Measurements from ENCODE around the gene CCDC197.

Gene CCDC197

DNA sequence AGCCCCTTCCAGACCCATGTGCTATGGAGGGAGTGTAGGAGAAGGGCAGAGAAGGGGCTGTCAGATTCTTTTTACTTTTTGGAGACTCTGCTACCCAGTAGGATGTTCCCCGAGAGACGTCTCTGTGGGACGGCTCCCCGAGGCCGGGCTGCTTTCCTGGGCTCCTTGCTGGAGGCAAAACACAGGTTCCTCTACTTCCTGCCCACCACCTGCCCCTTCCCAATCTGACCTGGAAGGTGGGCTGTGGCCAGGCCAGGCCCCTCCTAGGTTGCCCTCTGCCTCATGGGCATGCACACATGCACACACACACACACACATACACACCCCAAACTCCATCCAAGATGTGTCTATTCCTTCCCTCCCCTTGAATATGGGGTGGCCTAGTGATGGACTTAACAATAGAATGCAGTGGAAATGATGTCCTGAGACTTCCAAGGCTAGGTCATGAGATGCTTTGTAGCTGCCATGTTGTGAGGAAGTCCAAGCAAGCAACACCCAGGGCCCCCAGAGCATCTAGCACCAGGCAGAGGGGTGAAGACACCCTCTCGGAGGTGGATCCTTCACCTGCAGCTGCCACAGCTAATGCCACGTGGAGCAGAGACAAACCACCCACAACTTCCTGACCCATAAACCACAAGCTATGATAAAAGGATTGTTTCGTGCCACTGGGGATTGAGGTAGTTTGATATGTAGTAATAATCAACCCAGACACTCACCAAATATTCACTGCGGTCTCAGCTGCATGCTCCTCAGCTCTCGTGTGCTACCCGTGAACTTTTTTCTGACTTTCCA lies 19.1 kb upstream of the CCDC197 start:
- POLR2A ChIA-PET = no interaction called here
- DNase-seq (ENCODE audit: extremely low spot score) = no peak
- TF ChIP-seq L3MBTL2 (conservative IDR thresholded peaks at IDR 0.05) (no peak), ARNT (IDR thresholded peaks at IDR 0.05) (no peak)
- CTCF ChIA-PET = interaction anchor here (0.7 to 1.0 kb wide), 2 partner anchors 38 to 305 kb away, joined by 3 read pairs; no protein-coding TSS in a partner anchor

DNA sequence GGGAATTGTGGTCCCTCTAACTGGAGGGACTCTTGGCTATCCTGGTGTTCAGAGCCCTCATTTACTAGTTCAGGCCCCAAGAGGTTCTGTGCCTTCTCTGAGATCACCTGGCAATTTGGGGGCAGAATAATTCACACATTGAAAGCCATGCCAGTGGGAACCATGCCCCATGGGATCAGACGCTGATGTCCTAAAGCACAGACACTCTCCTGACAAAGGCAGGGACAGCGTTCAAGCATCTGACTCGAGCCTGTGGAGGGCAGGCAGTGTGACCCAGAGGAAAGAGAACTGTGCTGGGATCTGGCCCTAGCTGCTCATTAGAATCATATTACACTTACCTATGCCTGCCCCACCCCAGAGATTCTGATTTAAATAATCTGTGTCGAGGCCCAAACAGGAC lies 18.4 kb upstream of the CCDC197 start:
- POLR2A ChIA-PET = no interaction called here
- no peak for TF ChIP-seq L3MBTL2 (conservative IDR thresholded peaks at IDR 0.05)
- no peak for TF ChIP-seq HDGF (IDR thresholded peaks at IDR 0.05; ENCODE audit: borderline replicate concordance)
- no peak for TF ChIP-seq FOXA1 (IDR thresholded peaks at IDR 0.05)
- TF ChIP-seq LEF1 (IDR thresholded peaks at IDR 0.05; ENCODE audit: borderline replicate concordance) = no peak
- no peak for TF ChIP-seq BHLHE40 (IDR thresholded peaks at IDR 0.05; ENCODE audit: borderline replicate concordance)
- no peak for TF ChIP-seq ZNF384 (IDR thresholded peaks at IDR 0.05)
- no peak for TF ChIP-seq FOXK2 (IDR thresholded peaks at IDR 0.05)
- no peak for DNase-seq (ENCODE audit: extremely low spot score)
- CTCF ChIA-PET = interaction anchor here (1.0 kb wide), 1 partner anchor 39 kb away, joined by 3 read pairs; no protein-coding TSS in a partner anchor

DNA sequence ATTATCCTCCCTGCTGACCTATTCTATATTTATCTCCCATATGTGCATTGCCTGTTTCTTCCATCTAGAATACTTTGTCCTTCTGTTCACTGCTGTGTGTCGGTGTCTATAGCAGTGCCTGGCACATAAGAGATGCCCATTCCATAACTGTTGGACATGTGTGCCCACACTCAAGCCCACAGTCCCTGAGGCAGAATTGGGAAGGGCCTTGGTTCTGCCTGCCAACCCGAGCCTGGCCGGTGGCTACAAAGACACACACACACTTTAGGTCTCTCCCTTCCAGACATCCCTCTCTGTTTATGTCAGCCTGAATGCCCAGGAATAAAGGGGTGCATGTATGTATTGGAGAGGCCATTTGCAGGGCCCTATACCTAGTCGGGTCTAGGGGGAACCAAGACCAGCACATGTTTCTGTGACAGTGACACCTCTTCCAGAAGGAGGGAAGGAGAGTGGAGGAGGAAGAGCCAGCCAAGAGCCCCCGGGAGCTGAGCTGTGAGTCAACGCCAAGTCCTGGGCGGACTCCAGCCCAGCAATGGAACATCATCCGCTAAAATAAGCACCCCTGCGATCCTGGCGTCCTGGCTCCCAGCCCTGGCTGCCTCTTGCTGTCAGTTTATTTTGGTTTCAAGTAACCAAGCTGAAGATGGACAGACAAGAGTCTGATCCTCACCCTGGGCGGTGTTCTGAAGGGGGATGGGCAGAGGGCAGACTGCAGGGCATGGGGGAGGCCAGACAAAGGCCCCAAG lies 16.5 kb upstream of the CCDC197 start:
- POLR2A ChIA-PET = no interaction called here
- TF ChIP-seq FOXM1 (IDR thresholded peaks at IDR 0.05; ENCODE audit: borderline replicate concordance) (no peak), HDGF (IDR thresholded peaks at IDR 0.05; ENCODE audit: borderline replicate concordance) (no peak), NFRKB (IDR thresholded peaks at IDR 0.05) (no peak), LEF1 (IDR thresholded peaks at IDR 0.05; ENCODE audit: borderline replicate concordance) (no peak), L3MBTL2 (conservative IDR thresholded peaks at IDR 0.05) (no peak), ARNT (IDR thresholded peaks at IDR 0.05) (no peak), FOXA1 (IDR thresholded peaks at IDR 0.05) (no peak), TARDBP (IDR thresholded peaks at IDR 0.05) (no peak), SP1 (IDR thresholded peaks at IDR 0.05) (no peak), BHLHE40 (IDR thresholded peaks at IDR 0.05; ENCODE audit: borderline replicate concordance) (no peak), SUZ12 (IDR thresholded peaks at IDR 0.05) (no peak), CTBP1 (IDR thresholded peaks at IDR 0.05; ENCODE audit: borderline replicate concordance) (no peak), FOXK2 (IDR thresholded peaks at IDR 0.05) (no peak), ZNF384 (IDR thresholded peaks at IDR 0.05) (no peak), ELF4 (IDR thresholded peaks at IDR 0.05) (no peak)
- TF ChIP-seq, protein P1, sequence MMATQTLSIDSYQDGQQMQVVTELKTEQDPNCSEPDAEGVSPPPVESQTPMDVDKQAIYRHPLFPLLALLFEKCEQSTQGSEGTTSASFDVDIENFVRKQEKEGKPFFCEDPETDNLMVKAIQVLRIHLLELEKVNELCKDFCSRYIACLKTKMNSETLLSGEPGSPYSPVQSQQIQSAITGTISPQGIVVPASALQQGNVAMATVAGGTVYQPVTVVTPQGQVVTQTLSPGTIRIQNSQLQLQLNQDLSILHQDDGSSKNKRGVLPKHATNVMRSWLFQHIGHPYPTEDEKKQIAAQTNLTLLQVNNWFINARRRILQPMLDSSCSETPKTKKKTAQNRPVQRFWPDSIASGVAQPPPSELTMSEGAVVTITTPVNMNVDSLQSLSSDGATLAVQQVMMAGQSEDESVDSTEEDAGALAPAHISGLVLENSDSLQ (IDR thresholded peaks at IDR 0.05) = no peak
- CTCF ChIA-PET = interaction anchor here (2.1 kb wide), 1 partner anchor 41 kb away, joined by 7 read pairs; no protein-coding TSS in a partner anchor
- no peak for DNase-seq (ENCODE audit: extremely low spot score)

DNA sequence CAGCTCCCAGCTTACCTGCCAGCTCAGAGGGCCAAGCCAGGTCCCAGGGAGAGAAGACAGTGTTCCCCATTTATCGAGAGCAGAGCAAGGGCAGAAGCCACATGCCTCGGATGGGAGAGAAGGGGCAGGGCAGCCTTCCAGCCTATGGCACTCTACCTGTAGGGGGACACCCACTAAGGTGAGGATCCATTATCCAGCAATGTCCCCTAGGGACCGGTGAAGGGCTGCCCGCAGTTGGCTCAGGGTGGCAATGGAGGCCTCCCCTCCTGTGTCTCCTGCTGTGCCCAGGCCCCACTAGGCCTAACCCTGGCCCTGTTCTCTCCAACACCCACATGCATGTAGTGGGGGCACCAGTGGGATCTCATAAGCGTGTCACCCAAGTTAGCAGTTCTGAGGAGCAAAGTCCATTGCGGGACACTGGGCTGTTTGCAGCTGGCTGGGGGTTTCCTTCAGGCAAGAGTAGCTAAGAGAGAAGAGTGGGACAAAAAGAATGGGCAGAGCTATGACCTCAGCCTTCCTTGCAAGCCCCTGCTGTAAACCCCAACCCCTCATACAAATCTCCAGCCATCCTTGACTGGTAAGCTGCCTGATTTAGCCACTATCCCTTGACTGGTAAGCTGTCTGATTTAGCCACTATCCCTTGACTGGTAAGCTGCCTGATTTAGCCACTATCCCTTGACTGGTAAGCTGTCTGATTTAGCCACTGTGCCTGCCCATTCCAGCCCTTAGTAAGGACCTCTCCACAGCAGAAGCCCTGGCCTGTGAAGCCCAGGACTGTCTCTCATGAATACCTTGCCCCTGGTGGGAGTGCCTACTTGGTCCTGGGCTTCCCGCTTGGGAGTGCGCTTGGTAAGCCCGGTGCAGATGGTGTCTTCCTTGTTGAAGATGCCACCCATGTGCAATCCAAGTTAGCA lies 15.5 kb upstream of the CCDC197 start:
- no peak for TF ChIP-seq FOXA1 (IDR thresholded peaks at IDR 0.05)
- no peak for TF ChIP-seq FOXK2 (IDR thresholded peaks at IDR 0.05)
- no peak for TF ChIP-seq ZNF384 (IDR thresholded peaks at IDR 0.05)
- TF ChIP-seq FOXM1 (IDR thresholded peaks at IDR 0.05; ENCODE audit: borderline replicate concordance) = no peak
- no peak for TF ChIP-seq SUZ12 (IDR thresholded peaks at IDR 0.05)
- no peak for TF ChIP-seq BHLHE40 (IDR thresholded peaks at IDR 0.05; ENCODE audit: borderline replicate concordance)
- no peak for TF ChIP-seq ARNT (IDR thresholded peaks at IDR 0.05)
- TF ChIP-seq LEF1 (IDR thresholded peaks at IDR 0.05; ENCODE audit: borderline replicate concordance) = no peak
- no peak for TF ChIP-seq L3MBTL2 (conservative IDR thresholded peaks at IDR 0.05)
- TF ChIP-seq CTBP1 (IDR thresholded peaks at IDR 0.05; ENCODE audit: borderline replicate concordance) = no peak
- no peak for TF ChIP-seq TARDBP (IDR thresholded peaks at IDR 0.05)
- no peak for TF ChIP-seq NFRKB (IDR thresholded peaks at IDR 0.05)
- TF ChIP-seq, protein P1 (IDR thresholded peaks at IDR 0.05) = no peak
- TF ChIP-seq HDGF (IDR thresholded peaks at IDR 0.05; ENCODE audit: borderline replicate concordance) = no peak
- no peak for TF ChIP-seq ELF4 (IDR thresholded peaks at IDR 0.05)
- TF ChIP-seq SP1 (IDR thresholded peaks at IDR 0.05) = no peak
- CTCF ChIA-PET = interaction anchor here (0.6 to 2.1 kb wide), 3 partner anchors 11 to 466 kb away, joined by 4 to 7 read pairs (median 5); no protein-coding TSS in a partner anchor
- DNase-seq (ENCODE audit: extremely low spot score) = no peak
- POLR2A ChIA-PET = interaction anchor here (0.5 kb wide), 1 partner anchor 619 kb away, joined by 3 read pairs; no protein-coding TSS in a partner anchor

DNA sequence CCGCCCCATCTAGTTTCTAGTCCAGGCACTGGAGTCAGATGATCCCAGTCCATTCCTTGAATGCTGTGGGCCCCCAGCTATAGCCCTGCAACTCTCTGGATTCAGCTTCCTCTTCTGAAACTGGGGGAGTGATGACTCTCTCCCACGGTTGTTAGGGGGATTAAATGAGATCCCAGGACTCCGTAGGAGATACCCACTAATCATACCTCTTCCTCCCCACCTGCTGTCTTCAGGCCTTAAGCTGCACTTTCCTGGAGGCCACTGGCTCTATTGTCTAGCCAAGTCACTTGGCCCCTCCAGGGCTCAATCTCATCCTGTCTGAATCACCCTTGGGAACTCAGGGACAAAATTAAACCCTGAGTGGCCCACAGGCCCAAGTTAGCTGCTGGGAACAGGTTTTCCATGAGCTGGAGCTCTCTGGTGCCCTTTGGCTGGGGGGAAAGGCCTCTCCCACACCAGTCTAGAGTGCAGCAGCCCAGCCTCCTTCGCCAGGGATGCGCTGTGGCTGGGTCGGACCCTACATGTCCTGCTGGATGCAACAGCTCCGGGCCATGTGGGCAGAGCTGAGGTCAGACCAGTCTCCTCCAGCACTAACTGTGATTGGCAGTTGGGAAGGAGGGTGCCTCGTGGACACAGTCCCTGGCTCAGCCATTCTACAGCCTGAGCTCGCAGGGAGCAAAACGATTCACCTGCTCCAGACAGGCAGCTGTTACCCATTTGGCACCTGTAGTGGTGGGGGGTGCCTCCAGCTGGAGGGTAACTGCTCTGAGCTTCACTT lies 14.7 kb upstream of the CCDC197 start:
- ChIA-PET POLR2A (interaction anchor here (0.5 kb wide), 1 partner anchor 618 kb away, joined by 3 read pairs; no protein-coding TSS in a partner anchor), CTCF (interaction anchor here (0.6 to 2.1 kb wide), 4 partner anchors 12 to 467 kb away, joined by 4 to 7 read pairs (median 4); partner anchors contain the start of gene CCDC197)
- TF ChIP-seq BHLHE40 (IDR thresholded peaks at IDR 0.05; ENCODE audit: borderline replicate concordance) (no peak), SP1 (IDR thresholded peaks at IDR 0.05) (no peak), ELF4 (IDR thresholded peaks at IDR 0.05) (no peak), SUZ12 (IDR thresholded peaks at IDR 0.05) (no peak), ZNF384 (IDR thresholded peaks at IDR 0.05) (no peak), HDGF (IDR thresholded peaks at IDR 0.05; ENCODE audit: borderline replicate concordance) (no peak), NFRKB (IDR thresholded peaks at IDR 0.05) (no peak), FOXM1 (IDR thresholded peaks at IDR 0.05; ENCODE audit: borderline replicate concordance) (no peak)
- DNase-seq (ENCODE audit: extremely low spot score) = no peak

Measured in HEK293T (cell line).